K562 (cell line): ENCODE results near the gene C5orf24. TPM values are rescaled to one million over a fixed set of nuclear protein-coding genes. Genes with fewer than 3 reads are reported as not detected.

Source experiments
- ADNP ChIP-seq: fragments of 200-800 bp; sonication (Bioruptor generic); IDR thresholded peaks from 2 replicates; pipeline ENCODE4 v1.6.1; 2016; ENCODE audit warnings: missing genetic modification characterization, missing compliant biosample characterization
- ASH1L ChIP-seq: fragments of 450-650 bp; IDR thresholded peaks from 2 replicates; pipeline ENCODE4 v1.6.1; 2018; ENCODE audit warnings: borderline replicate concordance, mild to moderate bottlenecking, low read depth; ENCODE audit not compliant: partially characterized antibody
- BMI1 ChIP-seq: fragments of 150-350 bp; IDR thresholded peaks from 2 replicates; pipeline ENCODE4 v1.6.1; 2014; ENCODE audit warnings: low read length
- CBX8 ChIP-seq: fragments of 200-600 bp; sonication (generic); IDR thresholded peaks from 2 replicates; pipeline ENCODE4 v1.6.1; 2012; ENCODE audit warnings: borderline replicate concordance, mixed run types, low read depth, mild to moderate bottlenecking, moderate library complexity, mixed read lengths, low read length, control low read depth, inconsistent platforms; ENCODE audit not compliant: poor library complexity, severe bottlenecking; ENCODE audit errors: extremely low read depth
- COPS2 ChIP-seq: fragments of 450-650 bp; conservative IDR thresholded peaks from 2 replicates; pipeline ENCODE4 v1.6.1; 2016; ENCODE audit warnings: mild to moderate bottlenecking, moderate library complexity
- ESRRB ChIP-seq: fragments of 250-450 bp; sonication (Bioruptor Pico); IDR thresholded peaks from 2 replicates; pipeline ENCODE4 v1.5.0; 2020; ENCODE audit warnings: mild to moderate bottlenecking, moderate library complexity, borderline replicate concordance
- FOXK2 ChIP-seq, 2 experiments: fragments of 450-650 bp; IDR thresholded peaks in 1 of 2; conservative IDR thresholded peaks in 1 of 2; 2 replicates each; pipeline ENCODE4 v1.6.1; 2016; ENCODE audit warnings: low read depth in 2 of 2, mild to moderate bottlenecking in 1 of 2
- GTF2E2 ChIP-seq: fragments of 200-800 bp; sonication (Bioruptor generic); IDR thresholded peaks from 2 replicates; pipeline ENCODE4 v1.6.1; 2016; ENCODE audit warnings: missing genetic modification characterization, missing compliant biosample characterization
- HDAC6 ChIP-seq: IDR thresholded peaks from 2 replicates; pipeline ENCODE4 v1.6.1; 2012; ENCODE audit warnings: low read depth, mild to moderate bottlenecking, control low read depth, inconsistent platforms, low read length, moderate library complexity
- POU5F1 ChIP-seq: fragments of 150-350 bp; IDR thresholded peaks from 2 replicates; pipeline ENCODE4 v1.6.1; 2014; ENCODE audit warnings: borderline replicate concordance, low read length, low read depth, mild to moderate bottlenecking; ENCODE audit not compliant: partially characterized antibody
- SLC30A9 ChIP-seq: fragments of 250-450 bp; sonication (Bioruptor Pico); IDR thresholded peaks from 2 replicates; pipeline ENCODE4 v1.8.0; 2022; ENCODE audit warnings: mild to moderate bottlenecking, moderate library complexity
- SMARCB1 ChIP-seq: IDR thresholded peaks from 2 replicates; pipeline ENCODE4 v1.6.1; 2011; ENCODE audit warnings: improper control_type of control experiment, low read depth; ENCODE audit not compliant: insufficient read length
- TAF7 ChIP-seq: fragments of 450-650 bp; IDR thresholded peaks from 2 replicates; pipeline ENCODE4 v1.6.1; 2016; ENCODE audit warnings: missing genetic modification characterization, missing compliant biosample characterization
- TCF7 ChIP-seq: sonication (generic); IDR thresholded peaks from 2 replicates; pipeline ENCODE4 v1.6.1; 2016; ENCODE audit warnings: antibody characterized with exemption, borderline replicate concordance
- TFAM ChIP-seq: fragments of 250-450 bp; sonication (Bioruptor Pico); conservative IDR thresholded peaks from 2 replicates; pipeline ENCODE4 v1.5.0; 2021; ENCODE audit warnings: mild to moderate bottlenecking, moderate library complexity
- ZFX ChIP-seq: sonication (generic); formaldehyde crosslinking; IDR thresholded peaks from 2 replicates; pipeline ENCODE4 v1.8.0; 2022; ENCODE audit warnings: mild to moderate bottlenecking, missing genetic modification reagents, moderate library complexity
- ZNF668 ChIP-seq: fragments of 250-450 bp; sonication (Bioruptor Pico); IDR thresholded peaks from 2 replicates; pipeline ENCODE4 v1.8.0; 2022; ENCODE audit warnings: mild to moderate bottlenecking, inconsistent platforms
- ZNF695 ChIP-seq: fragments of 450-650 bp; formaldehyde crosslinking; IDR thresholded peaks from 2 replicates; pipeline ENCODE4 v1.4.0; 2020; ENCODE audit warnings: mild to moderate bottlenecking, moderate library complexity
- polyA plus RNA-seq, 8 experiments: library from polyadenylated mRNA; depleted of rRNA in 4 of 8; stranded (reverse) in 5 of 8; unstranded in 3 of 8; fragments of >200 nt; fragmentation: Nextera tagmentation in 2 of 8; fragmentation: Illumina TruSeq in 1 of 8; extraction: Ambion mirVana in 2 of 8; extraction: Trizol in 1 of 8; gene quantifications; 2 replicates each; pipeline versions ENCODE4 v1.2.1 to v1.2.3, GENCODE V29; 2011 to 2014; ENCODE audit warnings: inconsistent platforms in 1 of 8, missing spikeins in 1 of 8
- total RNA-seq, 7 experiments: library from RNA; depleted of rRNA in 6 of 7; stranded (reverse); fragments of >200 nt in 6 of 7; fragmentation: Illumina TruSeq in 2 of 7; extraction: Trizol in 2 of 7; gene quantifications; 2 replicates each; pipeline versions ENCODE4 v1.2.1 to v1.2.3, GENCODE V29; 2011 to 2021; ENCODE audit warnings: low replicate concordance in 1 of 7
- TF ChIP-seq, protein P1 (sequence below): IDR thresholded peaks from 2 replicates; pipeline ENCODE4 v1.6.1; 2011; ENCODE audit warnings: borderline replicate concordance, low read depth, mild to moderate bottlenecking, moderate library complexity, low read length; ENCODE audit not compliant: insufficient read depth, poor library complexity, severe bottlenecking
- TF ChIP-seq, protein P2 (sequence below), 2 experiments: IDR thresholded peaks; 2 replicates each; pipeline ENCODE4 v1.6.1; 2011; ENCODE audit warnings: borderline replicate concordance in 1 of 2, control low read depth in 1 of 2, low read depth in 1 of 2, low read length in 1 of 2, mild to moderate bottlenecking in 1 of 2, mixed read lengths in 1 of 2, moderate library complexity in 1 of 2; ENCODE audit not compliant: insufficient read depth in 1 of 2, insufficient read length in 1 of 2, poor library complexity in 1 of 2, severe bottlenecking in 1 of 2; ENCODE audit errors: extremely low read depth in 1 of 2
- TF ChIP-seq, protein P3 (sequence below): fragments of 450-650 bp; formaldehyde crosslinking; conservative IDR thresholded peaks from 2 replicates; pipeline ENCODE4 v1.4.0; 2022; ENCODE audit warnings: mild to moderate bottlenecking, missing genetic modification characterization
- TF ChIP-seq, protein P4 (sequence below): fragments of 250-450 bp; sonication (Bioruptor Pico); IDR thresholded peaks from 2 replicates; pipeline ENCODE4 v1.6.1; 2021; ENCODE audit warnings: mild to moderate bottlenecking

Gene C5orf24
- total and polyA plus RNA-seq, 9 of the 15 experiments (the other 6 are each of a cell fraction or from before 2014, with no cell fraction given), result 8.9 to 38.6 (median 28.4) TPM

DNA sequence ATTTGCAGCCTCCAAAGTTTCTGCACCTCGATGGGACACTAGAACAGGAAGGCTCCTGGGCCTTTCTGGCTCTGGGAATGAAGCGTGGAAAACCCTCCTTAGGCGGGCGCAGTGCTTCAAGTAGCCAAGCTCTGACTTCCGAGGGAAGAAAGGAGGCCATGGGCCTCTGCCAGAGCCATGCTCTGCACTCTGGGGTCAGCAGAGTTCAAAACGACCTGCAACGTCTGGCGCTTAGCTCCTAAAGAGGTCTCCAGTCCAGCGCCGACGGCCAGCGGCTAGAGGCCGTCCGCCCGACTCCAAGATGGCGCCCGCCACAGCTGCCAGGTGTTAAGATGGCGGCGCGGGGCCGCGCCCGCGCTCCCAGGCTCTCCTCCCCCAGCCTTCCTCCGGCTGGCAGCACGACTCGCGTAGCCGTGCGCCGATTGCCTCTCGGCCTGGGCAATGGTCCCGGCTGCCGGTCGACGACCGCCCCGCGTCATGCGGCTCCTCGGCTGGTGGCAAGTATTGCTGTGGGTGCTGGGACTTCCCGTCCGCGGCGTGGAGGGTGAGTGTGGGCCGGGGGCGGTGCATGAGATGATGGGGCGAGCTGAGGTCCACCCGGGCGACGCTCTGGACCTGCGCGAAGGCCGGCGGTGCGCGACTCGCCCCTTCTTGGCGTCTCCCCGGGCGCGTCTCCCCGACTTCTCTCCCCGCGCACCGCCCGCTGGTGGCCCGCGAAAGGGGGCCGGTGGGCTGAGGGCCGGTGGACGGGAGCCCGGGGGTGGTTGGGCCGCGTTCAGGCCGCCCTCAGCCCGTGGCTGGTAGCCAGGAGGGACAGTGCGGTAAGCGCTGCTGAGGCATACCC is 28.4 kb downstream of the C5orf24 start, which contains the start of gene TXNDC15 (continued):
- no peak for TF ChIP-seq TFAM (CRISPR knock-in tag)
- TF ChIP-seq ESRRB (CRISPR knock-in tag), result no peak
- TF ChIP-seq GTF2E2 (tag), result peak; percentile 66; the same call in 1 of the 2 replicates
- TF ChIP-seq, protein P1, sequence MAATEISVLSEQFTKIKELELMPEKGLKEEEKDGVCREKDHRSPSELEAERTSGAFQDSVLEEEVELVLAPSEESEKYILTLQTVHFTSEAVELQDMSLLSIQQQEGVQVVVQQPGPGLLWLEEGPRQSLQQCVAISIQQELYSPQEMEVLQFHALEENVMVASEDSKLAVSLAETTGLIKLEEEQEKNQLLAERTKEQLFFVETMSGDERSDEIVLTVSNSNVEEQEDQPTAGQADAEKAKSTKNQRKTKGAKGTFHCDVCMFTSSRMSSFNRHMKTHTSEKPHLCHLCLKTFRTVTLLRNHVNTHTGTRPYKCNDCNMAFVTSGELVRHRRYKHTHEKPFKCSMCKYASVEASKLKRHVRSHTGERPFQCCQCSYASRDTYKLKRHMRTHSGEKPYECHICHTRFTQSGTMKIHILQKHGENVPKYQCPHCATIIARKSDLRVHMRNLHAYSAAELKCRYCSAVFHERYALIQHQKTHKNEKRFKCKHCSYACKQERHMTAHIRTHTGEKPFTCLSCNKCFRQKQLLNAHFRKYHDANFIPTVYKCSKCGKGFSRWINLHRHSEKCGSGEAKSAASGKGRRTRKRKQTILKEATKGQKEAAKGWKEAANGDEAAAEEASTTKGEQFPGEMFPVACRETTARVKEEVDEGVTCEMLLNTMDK, result no peak
- TF ChIP-seq ADNP (tag), result no peak
- no peak for TF ChIP-seq POU5F1
- no peak for TF ChIP-seq ZNF668 (CRISPR knock-in tag)
- no peak for TF ChIP-seq ASH1L
- TF ChIP-seq, protein P2, sequence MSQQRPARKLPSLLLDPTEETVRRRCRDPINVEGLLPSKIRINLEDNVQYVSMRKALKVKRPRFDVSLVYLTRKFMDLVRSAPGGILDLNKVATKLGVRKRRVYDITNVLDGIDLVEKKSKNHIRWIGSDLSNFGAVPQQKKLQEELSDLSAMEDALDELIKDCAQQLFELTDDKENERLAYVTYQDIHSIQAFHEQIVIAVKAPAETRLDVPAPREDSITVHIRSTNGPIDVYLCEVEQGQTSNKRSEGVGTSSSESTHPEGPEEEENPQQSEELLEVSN (IDR thresholded peaks at IDR 0.05; ENCODE audit: borderline replicate concordance in 1 of 2, extremely low read depth in 1 of 2, insufficient read depth in 1 of 2, insufficient read length in 1 of 2, low read depth in 1 of 2, low read length in 1 of 2, poor library complexity in 1 of 2, severe bottlenecking in 1 of 2), result peak in 1 of 2 experiments; percentile 46
- TF ChIP-seq, protein P3, sequence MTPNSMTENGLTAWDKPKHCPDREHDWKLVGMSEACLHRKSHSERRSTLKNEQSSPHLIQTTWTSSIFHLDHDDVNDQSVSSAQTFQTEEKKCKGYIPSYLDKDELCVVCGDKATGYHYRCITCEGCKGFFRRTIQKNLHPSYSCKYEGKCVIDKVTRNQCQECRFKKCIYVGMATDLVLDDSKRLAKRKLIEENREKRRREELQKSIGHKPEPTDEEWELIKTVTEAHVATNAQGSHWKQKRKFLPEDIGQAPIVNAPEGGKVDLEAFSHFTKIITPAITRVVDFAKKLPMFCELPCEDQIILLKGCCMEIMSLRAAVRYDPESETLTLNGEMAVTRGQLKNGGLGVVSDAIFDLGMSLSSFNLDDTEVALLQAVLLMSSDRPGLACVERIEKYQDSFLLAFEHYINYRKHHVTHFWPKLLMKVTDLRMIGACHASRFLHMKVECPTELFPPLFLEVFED (CRISPR knock-in tag), result no peak
- TF ChIP-seq FOXK2 (conservative IDR thresholded peaks at IDR 0.05 in 1 of 2, IDR thresholded peaks at IDR 0.05 in 1 of 2; ENCODE audit: low read depth in 2 of 2), result no peak
- TF ChIP-seq TCF7, result no peak
- TF ChIP-seq HDAC6, result no peak
- no peak for TF ChIP-seq BMI1
- TF ChIP-seq SLC30A9 (CRISPR knock-in tag), result no peak
- peak; percentile 97 for TF ChIP-seq ZFX (CRISPR knock-in tag)
- TF ChIP-seq TAF7 (tag), result peak; percentile 94
- no peak for TF ChIP-seq ZNF695 (CRISPR knock-in tag)
- no peak for TF ChIP-seq CBX8
- TF ChIP-seq SMARCB1, result no peak
- TF ChIP-seq, protein P4, sequence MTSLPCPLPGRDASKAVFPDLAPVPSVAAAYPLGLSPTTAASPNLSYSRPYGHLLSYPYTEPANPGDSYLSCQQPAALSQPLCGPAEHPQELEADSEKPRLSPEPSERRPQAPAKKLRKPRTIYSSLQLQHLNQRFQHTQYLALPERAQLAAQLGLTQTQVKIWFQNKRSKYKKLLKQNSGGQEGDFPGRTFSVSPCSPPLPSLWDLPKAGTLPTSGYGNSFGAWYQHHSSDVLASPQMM (CRISPR knock-in tag), result no peak
- no peak for TF ChIP-seq COPS2
